Smooth muscle cell of the brain vasculature (primary cell): Measurements from ENCODE around the gene LPA.

Experiments
- DNase-seq: peaks from one replicate; pipeline ENCODE4 v3.0.0-alpha.2; 2012; ENCODE audit warnings: low read depth, low spot score

The LPA gene

GRCh38 chr6:160520043-160520904 is 143.8 kb downstream of the LPA start:
- DNase-seq: no peak

GRCh38 chr6:160519603-160520042 is 144.5 kb downstream of the LPA start:
- DNase-seq: no peak

- DNase-seq: no peak
Observed at GRCh38 chr6:160519133-160519532, 144.9 kb downstream of the LPA start.

GRCh38 chr6:160513836-160514235 is 150.2 kb downstream of the LPA start:
- no peak for DNase-seq

GRCh38 chr6:160510976-160511617 is 153.0 kb downstream of the LPA start:
- no peak for DNase-seq

GRCh38 chr6:160510199-160510598 is 153.9 kb downstream of the LPA start:
- no peak for DNase-seq

GRCh38 chr6:160509610-160510009 is 154.5 kb downstream of the LPA start:
- no peak for DNase-seq

GRCh38 chr6:160508599-160508998 is 155.5 kb downstream of the LPA start:
- DNase-seq: no peak

GRCh38 chr6:160507420-160507819 is 156.7 kb downstream of the LPA start:
- DNase-seq: no peak

- no peak for DNase-seq
Observed at GRCh38 chr6:160505970-160506369, 158.1 kb downstream of the LPA start.

- DNase-seq: no peak
Observed at GRCh38 chr6:160500639-160501038, 163.4 kb downstream of the LPA start.

GRCh38 chr6:160494576-160494975 is 169.5 kb downstream of the LPA start:
- DNase-seq: no peak

GRCh38 chr6:160489091-160489490 is 175.0 kb downstream of the LPA start:
- DNase-seq: no peak

GRCh38 chr6:160487116-160487515 is 177.0 kb downstream of the LPA start:
- no peak for DNase-seq
